C4-2B (cell line): ENCODE results near the gene POU2AF1.

Experiments used
- H3K27ac ChIP-seq: fragments of 450-650 bp; 2 replicates; pipeline ENCODE4 v1.5.1; 2017
- ZFX ChIP-seq: fragments of 450-650 bp; IDR thresholded peaks from 2 replicates; pipeline ENCODE4 v1.6.1; 2017
- TF ChIP-seq, protein P1 (sequence below): fragments of 450-650 bp; conservative IDR thresholded peaks from 2 replicates; pipeline ENCODE4 v1.5.1; 2017; ENCODE audit warnings: mild to moderate bottlenecking

POU2AF1 gene

DNA sequence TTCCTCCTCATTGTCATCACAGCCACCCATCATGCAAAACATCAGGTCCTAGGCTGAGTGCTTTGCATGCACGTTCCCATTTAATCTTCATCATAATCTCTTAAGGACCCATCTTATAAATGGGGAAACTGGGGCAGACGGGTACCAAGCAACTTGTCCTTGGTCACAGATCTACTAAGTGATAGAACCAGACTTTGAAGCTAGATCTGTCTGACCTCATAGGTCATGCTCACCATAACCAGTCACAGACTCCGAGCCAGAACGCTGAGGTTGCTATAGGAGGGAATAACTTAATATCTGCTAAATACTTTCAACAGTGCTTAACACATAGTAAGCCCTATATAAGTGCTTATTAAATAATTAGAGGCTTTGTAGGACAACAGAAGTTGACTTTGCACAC, 43.0 kb downstream of the POU2AF1 start:
- peak overlapping the region; percentile 96 for H3K27ac ChIP-seq
- TF ChIP-seq ZFX = no peak
- TF ChIP-seq, protein P1, sequence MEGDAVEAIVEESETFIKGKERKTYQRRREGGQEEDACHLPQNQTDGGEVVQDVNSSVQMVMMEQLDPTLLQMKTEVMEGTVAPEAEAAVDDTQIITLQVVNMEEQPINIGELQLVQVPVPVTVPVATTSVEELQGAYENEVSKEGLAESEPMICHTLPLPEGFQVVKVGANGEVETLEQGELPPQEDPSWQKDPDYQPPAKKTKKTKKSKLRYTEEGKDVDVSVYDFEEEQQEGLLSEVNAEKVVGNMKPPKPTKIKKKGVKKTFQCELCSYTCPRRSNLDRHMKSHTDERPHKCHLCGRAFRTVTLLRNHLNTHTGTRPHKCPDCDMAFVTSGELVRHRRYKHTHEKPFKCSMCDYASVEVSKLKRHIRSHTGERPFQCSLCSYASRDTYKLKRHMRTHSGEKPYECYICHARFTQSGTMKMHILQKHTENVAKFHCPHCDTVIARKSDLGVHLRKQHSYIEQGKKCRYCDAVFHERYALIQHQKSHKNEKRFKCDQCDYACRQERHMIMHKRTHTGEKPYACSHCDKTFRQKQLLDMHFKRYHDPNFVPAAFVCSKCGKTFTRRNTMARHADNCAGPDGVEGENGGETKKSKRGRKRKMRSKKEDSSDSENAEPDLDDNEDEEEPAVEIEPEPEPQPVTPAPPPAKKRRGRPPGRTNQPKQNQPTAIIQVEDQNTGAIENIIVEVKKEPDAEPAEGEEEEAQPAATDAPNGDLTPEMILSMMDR = no peak

- peak overlapping the region; percentile 96 for H3K27ac ChIP-seq
- TF ChIP-seq ZFX = no peak
- TF ChIP-seq, protein P1 = no peak
Measured at GRCh38 chr11:111335549-111335948, 43.5 kb downstream of the POU2AF1 start.

- peak overlapping the region; percentile 96 for H3K27ac ChIP-seq
- TF ChIP-seq, protein P1 = no peak
- TF ChIP-seq ZFX = no peak
Measured at GRCh38 chr11:111334532-111335502, 44.3 kb downstream of the POU2AF1 start.

- no peak for TF ChIP-seq ZFX
- TF ChIP-seq, protein P1 = no peak
- no peak overlapping the region for H3K27ac ChIP-seq
Measured at GRCh38 chr11:111331711-111332479, 47.2 kb downstream of the POU2AF1 start.

DNA sequence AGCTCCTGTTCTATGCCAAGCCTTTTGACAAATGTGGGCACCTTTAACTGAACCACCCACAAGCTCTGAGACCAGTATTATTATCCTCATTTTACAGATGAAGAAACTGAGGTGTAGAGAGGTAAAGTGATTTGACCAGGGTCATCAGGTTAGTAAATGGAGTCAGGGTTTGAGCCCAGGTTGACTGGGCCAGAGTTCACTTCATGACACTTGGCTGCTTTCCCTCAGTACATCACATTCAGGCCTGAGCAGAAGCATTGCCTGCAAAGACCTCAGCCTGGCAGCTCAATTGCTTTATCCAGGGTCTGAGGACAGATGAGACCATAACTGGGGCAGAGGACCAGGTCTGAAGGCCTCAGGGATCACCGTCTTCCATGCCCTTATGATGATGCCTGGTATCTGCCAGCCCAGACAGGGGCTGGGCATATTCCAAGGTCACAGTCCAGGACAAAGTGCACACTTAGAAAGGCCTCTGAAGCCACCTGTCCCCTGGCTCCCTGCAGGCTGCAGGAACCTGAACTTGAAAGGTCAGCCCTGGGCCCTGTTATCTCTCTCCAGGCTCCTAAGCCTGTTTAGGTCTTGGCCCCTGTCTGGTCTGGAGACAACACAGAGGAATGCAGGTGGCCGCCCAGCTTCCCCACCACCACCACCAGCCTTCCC, 48.7 kb downstream of the POU2AF1 start:
- TF ChIP-seq, protein P1 = no peak
- TF ChIP-seq ZFX = no peak
- H3K27ac ChIP-seq = no peak overlapping the region

DNA sequence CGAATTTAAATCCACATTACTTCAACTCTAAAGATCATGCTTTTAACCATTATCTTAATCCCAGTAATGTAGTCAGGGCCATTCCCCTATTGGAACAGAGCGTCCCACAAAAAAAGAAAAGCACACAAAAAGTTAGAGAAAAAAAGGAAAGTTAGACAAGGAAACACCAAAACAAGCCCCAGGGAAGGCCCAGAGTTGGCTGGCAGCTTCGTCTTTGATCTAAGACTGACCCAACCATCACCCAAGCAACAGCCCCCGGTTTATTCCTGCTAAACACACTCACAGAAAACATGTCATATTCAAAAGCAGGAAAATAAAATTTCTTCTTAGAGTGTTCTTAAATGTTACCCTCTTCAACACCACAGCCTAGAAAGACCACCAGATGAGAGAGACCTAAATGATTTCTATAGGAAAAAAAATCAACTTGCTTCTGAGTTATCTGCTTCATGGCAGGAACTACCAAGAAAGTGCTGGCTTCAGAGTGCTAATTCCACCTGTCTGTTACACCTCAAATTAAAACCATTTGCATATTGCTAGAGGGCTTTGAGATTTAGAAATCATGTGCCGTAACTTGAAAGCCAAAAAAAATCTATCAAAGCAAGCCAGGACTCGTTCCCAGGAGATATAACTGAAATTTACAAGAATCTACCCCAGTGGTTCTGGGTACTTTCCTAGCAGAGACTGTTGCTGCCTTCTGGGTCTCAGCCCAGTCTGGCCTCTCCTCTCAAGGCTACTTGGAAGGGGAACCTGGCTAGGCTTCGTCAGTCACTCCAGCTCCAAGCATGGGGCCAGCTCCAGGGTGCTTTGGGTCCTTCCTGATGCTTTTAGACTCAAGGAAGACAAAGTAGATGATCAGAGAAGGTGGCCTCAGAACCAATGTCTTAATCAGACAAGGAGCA, 49.5 kb downstream of the POU2AF1 start:
- TF ChIP-seq ZFX = no peak
- TF ChIP-seq, protein P1 = no peak
- H3K27ac ChIP-seq = no peak overlapping the region
